GM23338 (cell line): ENCODE results near the gene PVALB. TPM values are rescaled to one million over a fixed set of nuclear protein-coding genes. Genes with fewer than 3 reads are reported as not detected.

Experiments
- ATAC-seq: fragments of 200-7000 bp; cut with Tn5 transposase; 3 replicates; pipeline ENCODE4 v1.9.1; 2020
- DNase-seq: peaks from one replicate; pipeline ENCODE4 v3.0.0-alpha.2; 2015; ENCODE audit warnings: low spot score
- H2AFZ ChIP-seq: fragments of 200-600 bp; sonication (generic); 2 replicates; pipeline ENCODE4 v1.8.0; 2016; ENCODE audit warnings: antibody characterized with exemption, mild to moderate bottlenecking, moderate library complexity
- H3F3A ChIP-seq: fragments of 200-600 bp; sonication (generic); replicated peaks from 2 replicates; pipeline ENCODE4 v1.8.0; 2017; ENCODE audit warnings: antibody characterized with exemption, mixed run types, low read depth
- H3K27ac ChIP-seq: fragments of 200-600 bp; sonication (generic); 2 replicates; pipeline ENCODE4 v1.6.1; 2016; ENCODE audit warnings: low read depth
- H3K27me3 ChIP-seq: fragments of 200-600 bp; sonication (generic); 2 replicates; pipeline ENCODE4 v1.8.0; 2016; ENCODE audit warnings: mild to moderate bottlenecking, mixed run types, moderate library complexity; ENCODE audit not compliant: insufficient read depth
- H3K36me3 ChIP-seq: fragments of 200-600 bp; sonication (generic); 2 replicates; pipeline ENCODE4 v1.8.0; 2016; ENCODE audit warnings: mild to moderate bottlenecking; ENCODE audit not compliant: insufficient read depth
- H3K4me1 ChIP-seq: fragments of 200-600 bp; sonication (generic); 2 replicates; pipeline ENCODE4 v1.8.0; 2016; ENCODE audit warnings: mild to moderate bottlenecking, moderate library complexity; ENCODE audit not compliant: insufficient read depth
- H3K4me2 ChIP-seq: fragments of 200-600 bp; sonication (generic); 2 replicates; pipeline ENCODE4 v1.7.1; 2017; ENCODE audit warnings: mixed run types
- H3K4me3 ChIP-seq: fragments of 200-600 bp; sonication (generic); 2 replicates; pipeline ENCODE4 v1.6.1; 2016; ENCODE audit warnings: mixed run types
- H3K79me2 ChIP-seq: fragments of 200-600 bp; sonication (generic); replicated peaks from 2 replicates; pipeline ENCODE4 v1.8.0; 2017; ENCODE audit warnings: mild to moderate bottlenecking; ENCODE audit not compliant: insufficient read depth
- H3K9me2 ChIP-seq: fragments of 200-600 bp; sonication (generic); 2 replicates; pipeline ENCODE4 v1.8.0; 2017; ENCODE audit not compliant: insufficient read depth
- H4K20me1 ChIP-seq: fragments of 200-600 bp; sonication (generic); replicated peaks from 2 replicates; pipeline ENCODE4 v1.8.0; 2017; ENCODE audit warnings: mild to moderate bottlenecking; ENCODE audit not compliant: insufficient read depth
- H3K27ac Mint-ChIP-seq: 2 replicates; pipeline ENCODE4 v1.8.0; 2020; ENCODE audit warnings: inconsistent platforms, mild to moderate bottlenecking, moderate library complexity, mixed read lengths
- H3K27me3 Mint-ChIP-seq: 3 replicates; pipeline ENCODE4 v1.8.0; 2022; ENCODE audit warnings: low read depth, mild to moderate bottlenecking, moderate library complexity, mixed read lengths, inconsistent platforms; ENCODE audit not compliant: insufficient read depth, poor library complexity
- H3K36me3 Mint-ChIP-seq: 3 replicates; pipeline ENCODE4 v1.8.0; 2021; ENCODE audit warnings: low read depth, mild to moderate bottlenecking, inconsistent platforms, moderate library complexity, mixed read lengths
- H3K4me1 Mint-ChIP-seq: 3 replicates; pipeline ENCODE4 v1.8.0; 2020; ENCODE audit warnings: mild to moderate bottlenecking, inconsistent platforms, mixed read lengths
- H3K4me3 Mint-ChIP-seq: 3 replicates; pipeline ENCODE4 v1.8.0; 2021; ENCODE audit warnings: moderate library complexity, mild to moderate bottlenecking, inconsistent platforms, mixed read lengths
- H3K9me3 Mint-ChIP-seq: 3 replicates; pipeline ENCODE4 v1.8.0; 2020; ENCODE audit warnings: moderate library complexity, mild to moderate bottlenecking, inconsistent platforms, mixed read lengths
- CREB1 ChIP-seq: fragments of 250-450 bp; sonication (Bioruptor Pico); IDR thresholded peaks from 2 replicates; pipeline ENCODE4 v1.5.0; 2020; ENCODE audit warnings: low read depth, mild to moderate bottlenecking, moderate library complexity
- CTCF ChIP-seq, 2 experiments: fragments of 200-600 bp in 1 of 2; sonication (generic) in 1 of 2; conservative IDR thresholded peaks; 2 replicates each; pipeline versions ENCODE4 v1.5.1 to v1.6.1; 2016 to 2017; ENCODE audit warnings: antibody characterized with exemption in 2 of 2, low read depth in 2 of 2, mild to moderate bottlenecking in 2 of 2, moderate library complexity in 1 of 2
- ETS1 ChIP-seq: IDR thresholded peaks from 2 replicates; pipeline ENCODE4 v1.6.1; 2016; ENCODE audit warnings: antibody characterized with exemption
- EZH2 ChIP-seq: fragments of 200-600 bp; sonication (generic); IDR thresholded peaks from one replicate; pipeline ENCODE4 v1.8.0; 2017; ENCODE audit warnings: antibody characterized with exemption, mild to moderate bottlenecking, low read depth; ENCODE audit not compliant: unreplicated experiment
- EZH2phosphoT487 ChIP-seq: fragments of 200-600 bp; sonication (generic); IDR thresholded peaks from one replicate; pipeline ENCODE4 v1.8.1; 2018; ENCODE audit warnings: antibody characterized with exemption; ENCODE audit not compliant: unreplicated experiment
- JUNB ChIP-seq: IDR thresholded peaks from one replicate; pipeline ENCODE4 v1.6.1; 2016; ENCODE audit warnings: antibody characterized with exemption; ENCODE audit not compliant: unreplicated experiment
- NANOG ChIP-seq: IDR thresholded peaks from 2 replicates; pipeline ENCODE4 v1.6.1; 2016; ENCODE audit warnings: antibody characterized with exemption, borderline replicate concordance
- POLR2AphosphoS5 ChIP-seq: IDR thresholded peaks from 2 replicates; pipeline ENCODE4 v1.6.1; 2016; ENCODE audit warnings: antibody characterized with exemption, low read depth
- STAT1 ChIP-seq: IDR thresholded peaks from one replicate; pipeline ENCODE4 v1.6.1; 2016; ENCODE audit warnings: antibody characterized with exemption; ENCODE audit not compliant: unreplicated experiment
- ZNF114 ChIP-seq: fragments of 250-450 bp; sonication (Bioruptor Pico); IDR thresholded peaks from 2 replicates; pipeline ENCODE4 v1.5.0; 2020; ENCODE audit warnings: mild to moderate bottlenecking, moderate library complexity
- ZNF331 ChIP-seq: fragments of 250-450 bp; sonication (Bioruptor Pico); IDR thresholded peaks from 2 replicates; pipeline ENCODE4 v1.5.0; 2020; ENCODE audit warnings: low read depth, mild to moderate bottlenecking, moderate library complexity
- polyA plus RNA-seq: library from polyadenylated mRNA; unstranded; fragments of >200 nt; fragmentation: Nextera tagmentation; extraction: Ambion mirVana; gene quantifications from 2 replicates; pipeline ENCODE4 v1.2.1, GENCODE V29; 2016
- total RNA-seq: library from RNA; depleted of rRNA; stranded (reverse); fragments of >200 nt; shearing (Covaris generic); gene quantifications from 2 replicates; pipeline ENCODE4 v1.2.3, GENCODE V29; 2014
- TF ChIP-seq, protein P1 (sequence below): IDR thresholded peaks from one replicate; pipeline ENCODE4 v1.6.1; 2018; ENCODE audit warnings: antibody characterized with exemption; ENCODE audit not compliant: unreplicated experiment
- TF ChIP-seq, protein P2 (sequence below): fragments of 250-450 bp; sonication (Bioruptor Pico); IDR thresholded peaks from 2 replicates; pipeline ENCODE4 v1.5.0; 2020; ENCODE audit warnings: mild to moderate bottlenecking, moderate library complexity

PVALB gene
- total and polyA plus RNA-seq, 2 experiments from 2014 or later, result 7.9 TPM; not detected in 1

- Histone ChIP-seq H3F3A (no peaks in the 10 kb centered on the region), H3K27me3 (no peaks in the 10 kb centered on the region), H3K4me2 (no peak overlapping the region), H2AFZ (no peak overlapping the region), H3K9me2 (no peaks in the 10 kb centered on the region), H3K4me3 (no peak overlapping the region), H3K4me1 (no peaks in the 10 kb centered on the region), H3K79me2 (no peaks in the 10 kb centered on the region), H4K20me1 (no peaks in the 10 kb centered on the region), H3K27ac (no peak overlapping the region), H3K36me3 (no peaks in the 10 kb centered on the region)
- Mint-ChIP-seq H3K9me3 (peaks cover 2% of the 10 kb centered on the region; the same call in 1 of the 3 replicates), H3K4me3 (no peak overlapping the region), H3K36me3 (no peaks in the 10 kb centered on the region), H3K4me1 (no peaks in the 10 kb centered on the region), H3K27ac (no peak overlapping the region), H3K27me3 (peaks cover 5% of the 10 kb centered on the region)
- no peak for ATAC-seq
- no peak for DNase-seq
- TF ChIP-seq EZH2, result no peak
- no peak for TF ChIP-seq CREB1 (CRISPR knock-in tag)
- TF ChIP-seq, protein P1, sequence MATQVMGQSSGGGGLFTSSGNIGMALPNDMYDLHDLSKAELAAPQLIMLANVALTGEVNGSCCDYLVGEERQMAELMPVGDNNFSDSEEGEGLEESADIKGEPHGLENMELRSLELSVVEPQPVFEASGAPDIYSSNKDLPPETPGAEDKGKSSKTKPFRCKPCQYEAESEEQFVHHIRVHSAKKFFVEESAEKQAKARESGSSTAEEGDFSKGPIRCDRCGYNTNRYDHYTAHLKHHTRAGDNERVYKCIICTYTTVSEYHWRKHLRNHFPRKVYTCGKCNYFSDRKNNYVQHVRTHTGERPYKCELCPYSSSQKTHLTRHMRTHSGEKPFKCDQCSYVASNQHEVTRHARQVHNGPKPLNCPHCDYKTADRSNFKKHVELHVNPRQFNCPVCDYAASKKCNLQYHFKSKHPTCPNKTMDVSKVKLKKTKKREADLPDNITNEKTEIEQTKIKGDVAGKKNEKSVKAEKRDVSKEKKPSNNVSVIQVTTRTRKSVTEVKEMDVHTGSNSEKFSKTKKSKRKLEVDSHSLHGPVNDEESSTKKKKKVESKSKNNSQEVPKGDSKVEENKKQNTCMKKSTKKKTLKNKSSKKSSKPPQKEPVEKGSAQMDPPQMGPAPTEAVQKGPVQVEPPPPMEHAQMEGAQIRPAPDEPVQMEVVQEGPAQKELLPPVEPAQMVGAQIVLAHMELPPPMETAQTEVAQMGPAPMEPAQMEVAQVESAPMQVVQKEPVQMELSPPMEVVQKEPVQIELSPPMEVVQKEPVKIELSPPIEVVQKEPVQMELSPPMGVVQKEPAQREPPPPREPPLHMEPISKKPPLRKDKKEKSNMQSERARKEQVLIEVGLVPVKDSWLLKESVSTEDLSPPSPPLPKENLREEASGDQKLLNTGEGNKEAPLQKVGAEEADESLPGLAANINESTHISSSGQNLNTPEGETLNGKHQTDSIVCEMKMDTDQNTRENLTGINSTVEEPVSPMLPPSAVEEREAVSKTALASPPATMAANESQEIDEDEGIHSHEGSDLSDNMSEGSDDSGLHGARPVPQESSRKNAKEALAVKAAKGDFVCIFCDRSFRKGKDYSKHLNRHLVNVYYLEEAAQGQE, result no peak
- TF ChIP-seq EZH2phosphoT487, result no peak
- TF ChIP-seq, protein P2, sequence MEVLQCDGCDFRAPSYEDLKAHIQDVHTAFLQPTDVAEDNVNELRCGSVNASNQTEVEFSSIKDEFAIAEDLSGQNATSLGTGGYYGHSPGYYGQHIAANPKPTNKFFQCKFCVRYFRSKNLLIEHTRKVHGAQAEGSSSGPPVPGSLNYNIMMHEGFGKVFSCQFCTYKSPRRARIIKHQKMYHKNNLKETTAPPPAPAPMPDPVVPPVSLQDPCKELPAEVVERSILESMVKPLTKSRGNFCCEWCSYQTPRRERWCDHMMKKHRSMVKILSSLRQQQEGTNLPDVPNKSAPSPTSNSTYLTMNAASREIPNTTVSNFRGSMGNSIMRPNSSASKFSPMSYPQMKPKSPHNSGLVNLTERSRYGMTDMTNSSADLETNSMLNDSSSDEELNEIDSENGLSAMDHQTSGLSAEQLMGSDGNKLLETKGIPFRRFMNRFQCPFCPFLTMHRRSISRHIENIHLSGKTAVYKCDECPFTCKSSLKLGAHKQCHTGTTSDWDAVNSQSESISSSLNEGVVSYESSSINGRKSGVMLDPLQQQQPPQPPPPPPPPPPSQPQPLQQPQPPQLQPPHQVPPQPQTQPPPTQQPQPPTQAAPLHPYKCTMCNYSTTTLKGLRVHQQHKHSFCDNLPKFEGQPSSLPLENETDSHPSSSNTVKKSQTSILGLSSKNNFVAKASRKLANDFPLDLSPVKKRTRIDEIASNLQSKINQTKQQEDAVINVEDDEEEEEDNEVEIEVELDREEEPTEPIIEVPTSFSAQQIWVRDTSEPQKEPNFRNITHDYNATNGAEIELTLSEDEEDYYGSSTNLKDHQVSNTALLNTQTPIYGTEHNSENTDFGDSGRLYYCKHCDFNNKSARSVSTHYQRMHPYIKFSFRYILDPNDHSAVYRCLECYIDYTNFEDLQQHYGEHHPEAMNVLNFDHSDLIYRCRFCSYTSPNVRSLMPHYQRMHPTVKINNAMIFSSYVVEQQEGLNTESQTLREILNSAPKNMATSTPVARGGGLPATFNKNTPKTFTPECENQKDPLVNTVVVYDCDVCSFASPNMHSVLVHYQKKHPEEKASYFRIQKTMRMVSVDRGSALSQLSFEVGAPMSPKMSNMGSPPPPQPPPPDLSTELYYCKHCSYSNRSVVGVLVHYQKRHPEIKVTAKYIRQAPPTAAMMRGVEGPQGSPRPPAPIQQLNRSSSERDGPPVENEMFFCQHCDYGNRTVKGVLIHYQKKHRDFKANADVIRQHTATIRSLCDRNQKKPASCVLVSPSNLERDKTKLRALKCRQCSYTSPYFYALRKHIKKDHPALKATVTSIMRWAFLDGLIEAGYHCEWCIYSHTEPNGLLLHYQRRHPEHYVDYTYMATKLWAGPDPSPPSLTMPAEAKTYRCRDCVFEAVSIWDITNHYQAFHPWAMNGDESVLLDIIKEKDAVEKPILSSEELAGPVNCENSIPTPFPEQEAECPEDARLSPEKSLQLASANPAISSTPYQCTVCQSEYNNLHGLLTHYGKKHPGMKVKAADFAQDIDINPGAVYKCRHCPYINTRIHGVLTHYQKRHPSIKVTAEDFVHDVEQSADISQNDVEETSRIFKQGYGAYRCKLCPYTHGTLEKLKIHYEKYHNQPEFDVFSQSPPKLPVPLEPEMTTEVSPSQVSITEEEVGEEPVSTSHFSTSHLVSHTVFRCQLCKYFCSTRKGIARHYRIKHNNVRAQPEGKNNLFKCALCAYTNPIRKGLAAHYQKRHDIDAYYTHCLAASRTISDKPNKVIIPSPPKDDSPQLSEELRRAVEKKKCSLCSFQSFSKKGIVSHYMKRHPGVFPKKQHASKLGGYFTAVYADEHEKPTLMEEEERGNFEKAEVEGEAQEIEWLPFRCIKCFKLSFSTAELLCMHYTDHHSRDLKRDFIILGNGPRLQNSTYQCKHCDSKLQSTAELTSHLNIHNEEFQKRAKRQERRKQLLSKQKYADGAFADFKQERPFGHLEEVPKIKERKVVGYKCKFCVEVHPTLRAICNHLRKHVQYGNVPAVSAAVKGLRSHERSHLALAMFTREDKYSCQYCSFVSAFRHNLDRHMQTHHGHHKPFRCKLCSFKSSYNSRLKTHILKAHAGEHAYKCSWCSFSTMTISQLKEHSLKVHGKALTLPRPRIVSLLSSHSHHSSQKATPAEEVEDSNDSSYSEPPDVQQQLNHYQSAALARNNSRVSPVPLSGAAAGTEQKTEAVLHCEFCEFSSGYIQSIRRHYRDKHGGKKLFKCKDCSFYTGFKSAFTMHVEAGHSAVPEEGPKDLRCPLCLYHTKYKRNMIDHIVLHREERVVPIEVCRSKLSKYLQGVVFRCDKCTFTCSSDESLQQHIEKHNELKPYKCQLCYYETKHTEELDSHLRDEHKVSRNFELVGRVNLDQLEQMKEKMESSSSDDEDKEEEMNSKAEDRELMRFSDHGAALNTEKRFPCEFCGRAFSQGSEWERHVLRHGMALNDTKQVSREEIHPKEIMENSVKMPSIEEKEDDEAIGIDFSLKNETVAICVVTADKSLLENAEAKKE (CRISPR knock-in tag), result no peak
- TF ChIP-seq CTCF (conservative IDR thresholded peaks at IDR 0.05; ENCODE audit: low read depth in 2 of 2), result no peak
- TF ChIP-seq ETS1, result no peak
- TF ChIP-seq STAT1, result no peak
- TF ChIP-seq ZNF114 (CRISPR knock-in tag), result no peak
- TF ChIP-seq NANOG, result no peak
- no peak for TF ChIP-seq JUNB
- TF ChIP-seq ZNF331 (CRISPR knock-in tag), result no peak
- no peak for TF ChIP-seq POLR2AphosphoS5
Observed at GRCh38 chr22:36831717-36832116, 14.9 kb upstream of the PVALB start.
